ENCODE measurements around the gene PRIM2.
"Not testable (repeated sequence)": the region's sequence is repeated elsewhere in the genome, so short reads cannot be mapped to it uniquely, and the experiment has no call there.

DNA sequence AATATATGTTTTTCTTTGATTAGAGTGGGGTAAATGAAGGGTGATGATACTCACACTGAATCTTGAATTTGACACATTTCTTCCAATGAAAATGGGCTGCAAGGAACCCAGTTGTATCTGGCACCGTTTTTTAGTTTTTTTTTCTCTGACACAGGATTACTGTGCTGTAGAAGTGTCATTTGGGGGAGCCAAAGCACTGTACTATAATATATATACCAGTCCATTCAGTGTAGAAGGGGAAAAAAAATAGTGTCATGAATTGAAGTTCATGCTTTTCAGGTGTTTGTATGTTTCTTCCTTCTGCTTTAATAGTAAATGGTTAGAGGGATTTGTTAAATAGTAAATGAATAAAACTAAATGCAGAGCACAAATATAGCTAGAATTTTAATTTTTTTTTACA, 35.2 kb downstream of the PRIM2 start:
- TF ChIP-seq EZH2phosphoT487 (IDR thresholded peaks at IDR 0.05; ENCODE audit: unreplicated experiment); EZH2 (IDR thresholded peaks at IDR 0.05; ENCODE audit: low read depth, unreplicated experiment); POLR2AphosphoS5 (IDR thresholded peaks at IDR 0.05; ENCODE audit: low read depth); CREB1 (CRISPR knock-in tag; IDR thresholded peaks at IDR 0.05; ENCODE audit: low read depth); NANOG (IDR thresholded peaks at IDR 0.05; ENCODE audit: borderline replicate concordance); JUNB (IDR thresholded peaks at IDR 0.05; ENCODE audit: unreplicated experiment); STAT1 (IDR thresholded peaks at IDR 0.05; ENCODE audit: unreplicated experiment); ETS1 (IDR thresholded peaks at IDR 0.05): not testable (repeated sequence)
- TF ChIP-seq, protein P1, sequence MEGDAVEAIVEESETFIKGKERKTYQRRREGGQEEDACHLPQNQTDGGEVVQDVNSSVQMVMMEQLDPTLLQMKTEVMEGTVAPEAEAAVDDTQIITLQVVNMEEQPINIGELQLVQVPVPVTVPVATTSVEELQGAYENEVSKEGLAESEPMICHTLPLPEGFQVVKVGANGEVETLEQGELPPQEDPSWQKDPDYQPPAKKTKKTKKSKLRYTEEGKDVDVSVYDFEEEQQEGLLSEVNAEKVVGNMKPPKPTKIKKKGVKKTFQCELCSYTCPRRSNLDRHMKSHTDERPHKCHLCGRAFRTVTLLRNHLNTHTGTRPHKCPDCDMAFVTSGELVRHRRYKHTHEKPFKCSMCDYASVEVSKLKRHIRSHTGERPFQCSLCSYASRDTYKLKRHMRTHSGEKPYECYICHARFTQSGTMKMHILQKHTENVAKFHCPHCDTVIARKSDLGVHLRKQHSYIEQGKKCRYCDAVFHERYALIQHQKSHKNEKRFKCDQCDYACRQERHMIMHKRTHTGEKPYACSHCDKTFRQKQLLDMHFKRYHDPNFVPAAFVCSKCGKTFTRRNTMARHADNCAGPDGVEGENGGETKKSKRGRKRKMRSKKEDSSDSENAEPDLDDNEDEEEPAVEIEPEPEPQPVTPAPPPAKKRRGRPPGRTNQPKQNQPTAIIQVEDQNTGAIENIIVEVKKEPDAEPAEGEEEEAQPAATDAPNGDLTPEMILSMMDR (conservative IDR thresholded peaks at IDR 0.05; ENCODE audit: low read depth in 2 of 2): not testable (repeated sequence)
- TF ChIP-seq, protein P2, sequence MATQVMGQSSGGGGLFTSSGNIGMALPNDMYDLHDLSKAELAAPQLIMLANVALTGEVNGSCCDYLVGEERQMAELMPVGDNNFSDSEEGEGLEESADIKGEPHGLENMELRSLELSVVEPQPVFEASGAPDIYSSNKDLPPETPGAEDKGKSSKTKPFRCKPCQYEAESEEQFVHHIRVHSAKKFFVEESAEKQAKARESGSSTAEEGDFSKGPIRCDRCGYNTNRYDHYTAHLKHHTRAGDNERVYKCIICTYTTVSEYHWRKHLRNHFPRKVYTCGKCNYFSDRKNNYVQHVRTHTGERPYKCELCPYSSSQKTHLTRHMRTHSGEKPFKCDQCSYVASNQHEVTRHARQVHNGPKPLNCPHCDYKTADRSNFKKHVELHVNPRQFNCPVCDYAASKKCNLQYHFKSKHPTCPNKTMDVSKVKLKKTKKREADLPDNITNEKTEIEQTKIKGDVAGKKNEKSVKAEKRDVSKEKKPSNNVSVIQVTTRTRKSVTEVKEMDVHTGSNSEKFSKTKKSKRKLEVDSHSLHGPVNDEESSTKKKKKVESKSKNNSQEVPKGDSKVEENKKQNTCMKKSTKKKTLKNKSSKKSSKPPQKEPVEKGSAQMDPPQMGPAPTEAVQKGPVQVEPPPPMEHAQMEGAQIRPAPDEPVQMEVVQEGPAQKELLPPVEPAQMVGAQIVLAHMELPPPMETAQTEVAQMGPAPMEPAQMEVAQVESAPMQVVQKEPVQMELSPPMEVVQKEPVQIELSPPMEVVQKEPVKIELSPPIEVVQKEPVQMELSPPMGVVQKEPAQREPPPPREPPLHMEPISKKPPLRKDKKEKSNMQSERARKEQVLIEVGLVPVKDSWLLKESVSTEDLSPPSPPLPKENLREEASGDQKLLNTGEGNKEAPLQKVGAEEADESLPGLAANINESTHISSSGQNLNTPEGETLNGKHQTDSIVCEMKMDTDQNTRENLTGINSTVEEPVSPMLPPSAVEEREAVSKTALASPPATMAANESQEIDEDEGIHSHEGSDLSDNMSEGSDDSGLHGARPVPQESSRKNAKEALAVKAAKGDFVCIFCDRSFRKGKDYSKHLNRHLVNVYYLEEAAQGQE (IDR thresholded peaks at IDR 0.05; ENCODE audit: unreplicated experiment): not testable (repeated sequence)

All from GM23338 (cell line).